ENCODE data around the gene SIPA1L3.
"Not testable (repeated sequence)": the region's sequence is repeated elsewhere in the genome, so short reads cannot be mapped to it uniquely, and the experiment has no call there.

Gene SIPA1L3

GRCh38 chr19:38047049-38047438 is 140.0 kb downstream of the SIPA1L3 start:
- DNase-seq = no peak

DNA sequence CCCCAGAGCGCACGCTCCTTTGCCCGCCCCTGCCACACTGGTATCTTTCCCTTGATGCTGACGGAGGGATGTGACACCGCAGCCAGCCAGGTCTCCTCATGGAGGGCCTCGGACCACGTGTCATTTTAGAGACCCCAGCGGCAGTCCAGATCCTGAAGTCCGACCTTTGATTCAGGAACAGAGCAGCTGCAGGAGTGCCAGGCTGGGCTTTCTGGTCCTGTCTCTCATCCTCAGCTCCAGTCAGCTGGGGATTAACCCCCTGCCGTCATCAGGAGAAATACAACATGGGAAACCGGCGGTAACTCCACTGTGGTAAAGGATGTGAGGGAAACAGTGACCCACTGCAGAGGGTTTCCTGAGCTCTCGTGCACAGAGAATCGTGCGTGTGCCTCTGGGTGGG is 140.6 kb downstream of the SIPA1L3 start:
- no peak for DNase-seq

DNA sequence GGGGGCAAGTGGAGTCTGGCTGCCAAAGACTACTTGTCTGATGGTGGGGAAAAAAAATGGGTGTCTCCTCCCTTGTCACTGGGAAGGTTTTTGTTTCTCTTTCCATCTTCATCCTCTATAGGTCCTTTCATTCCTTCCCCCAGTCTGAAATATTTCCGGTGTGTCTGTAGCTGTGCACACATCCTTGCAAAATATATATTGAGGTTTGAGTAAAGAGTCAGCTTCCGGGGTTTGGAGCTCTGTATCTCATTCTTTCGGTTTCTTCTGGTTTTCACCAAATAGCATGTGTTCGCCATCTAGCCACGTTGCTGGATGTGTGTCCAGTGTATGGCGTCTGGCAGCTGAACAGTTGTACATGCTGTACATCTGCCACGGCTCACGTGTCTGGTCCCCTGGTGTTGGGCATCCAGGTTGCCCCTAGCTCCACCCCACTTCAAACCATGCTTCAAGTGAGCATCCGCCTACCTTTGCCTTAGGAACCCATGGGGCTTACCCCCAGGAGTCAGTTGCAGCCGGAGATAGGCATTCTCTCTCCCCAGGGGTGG is 142.2 kb downstream of the SIPA1L3 start:
- no peak for DNase-seq

DNA sequence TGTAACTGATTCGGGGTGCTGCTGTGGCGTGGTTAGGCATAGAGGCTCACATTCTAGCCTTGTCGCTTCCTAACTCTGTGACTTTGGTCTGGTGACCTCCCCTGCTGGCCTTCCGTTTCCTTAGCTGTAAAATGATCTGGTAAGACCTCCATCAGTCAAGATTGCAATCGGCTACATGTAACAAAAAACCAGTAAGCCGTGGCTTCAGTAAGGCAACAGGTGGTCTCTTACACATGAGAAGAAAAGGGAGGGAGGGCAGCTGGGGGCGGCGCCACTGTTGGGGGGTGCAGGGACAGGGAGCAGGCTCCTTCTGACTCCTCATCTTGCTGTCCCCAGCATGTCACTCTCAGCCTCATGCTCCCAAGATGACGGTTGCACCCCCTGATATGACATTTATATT is 148.0 kb downstream of the SIPA1L3 start:
- DNase-seq = no peak

DNA sequence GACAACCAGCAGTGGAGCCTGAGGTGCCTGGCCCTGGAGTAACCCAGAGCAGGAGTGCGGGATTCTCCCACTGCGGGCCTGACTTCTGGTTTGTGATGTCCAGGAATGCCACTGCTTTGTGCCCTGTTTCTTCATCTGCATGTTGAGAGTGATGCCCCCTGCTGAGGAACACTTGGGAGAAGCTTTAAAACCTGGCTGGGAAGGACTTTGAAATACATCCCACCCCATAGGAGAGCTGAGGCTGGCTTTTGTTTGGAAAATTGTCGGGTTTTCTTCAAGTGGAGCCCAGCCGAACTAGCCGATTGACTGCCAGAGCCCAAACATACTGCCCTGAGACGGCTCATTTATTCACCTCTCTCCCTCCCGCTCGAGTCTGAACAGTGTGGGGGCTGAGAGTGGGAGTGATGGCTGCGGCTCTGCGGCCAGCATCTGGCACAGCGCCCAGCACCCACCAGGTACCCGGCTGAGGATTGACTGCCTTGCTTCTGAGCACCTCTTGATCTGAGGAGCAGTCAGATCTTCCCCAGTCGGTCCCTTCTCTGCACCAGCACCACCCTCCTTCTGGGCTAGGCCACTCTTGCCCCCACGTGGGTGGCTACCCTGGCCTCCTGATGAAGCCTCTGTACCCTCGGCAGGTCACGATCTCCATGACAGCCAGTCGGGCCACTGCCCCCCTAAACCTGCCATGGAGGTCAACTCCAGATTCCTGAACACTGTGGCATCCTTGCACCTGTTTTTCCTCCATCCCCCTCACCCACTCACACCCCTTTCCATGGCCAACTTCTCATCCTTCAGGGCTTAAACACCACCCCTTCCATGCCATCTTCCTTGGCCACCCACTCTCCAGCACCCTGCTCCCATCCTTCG is 148.9 kb downstream of the SIPA1L3 start:
- no peak for DNase-seq

GRCh38 chr19:38056646-38057045 is 149.6 kb downstream of the SIPA1L3 start:
- DNase-seq = no peak

GRCh38 chr19:38057959-38058690 is 151.1 kb downstream of the SIPA1L3 start:
- no peak for DNase-seq

DNA sequence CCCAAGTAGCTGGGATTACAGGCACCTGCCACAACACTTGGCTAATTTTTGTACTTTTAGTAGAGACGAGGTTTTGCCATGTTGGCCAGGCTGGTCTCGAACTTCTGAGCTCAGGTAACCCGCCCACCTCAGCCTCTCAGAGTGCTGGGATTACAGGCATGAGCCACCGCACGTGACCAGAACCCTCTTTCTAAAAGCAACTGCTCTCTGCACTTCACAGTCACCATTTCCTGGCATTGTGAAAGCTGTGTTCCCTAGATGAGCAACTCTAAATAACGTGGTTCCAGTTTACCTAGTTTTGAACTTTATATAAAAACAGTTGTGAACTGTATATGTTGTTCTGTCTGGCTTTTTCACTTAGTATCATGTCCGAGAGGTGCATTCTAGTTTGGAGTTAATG is 152.9 kb downstream of the SIPA1L3 start:
- no peak for DNase-seq

- DNase-seq = no peak
Observed at GRCh38 chr19:38060331-38060730, 153.3 kb downstream of the SIPA1L3 start.

GRCh38 chr19:38061294-38061693 is 154.3 kb downstream of the SIPA1L3 start:
- DNase-seq = no peak

DNA sequence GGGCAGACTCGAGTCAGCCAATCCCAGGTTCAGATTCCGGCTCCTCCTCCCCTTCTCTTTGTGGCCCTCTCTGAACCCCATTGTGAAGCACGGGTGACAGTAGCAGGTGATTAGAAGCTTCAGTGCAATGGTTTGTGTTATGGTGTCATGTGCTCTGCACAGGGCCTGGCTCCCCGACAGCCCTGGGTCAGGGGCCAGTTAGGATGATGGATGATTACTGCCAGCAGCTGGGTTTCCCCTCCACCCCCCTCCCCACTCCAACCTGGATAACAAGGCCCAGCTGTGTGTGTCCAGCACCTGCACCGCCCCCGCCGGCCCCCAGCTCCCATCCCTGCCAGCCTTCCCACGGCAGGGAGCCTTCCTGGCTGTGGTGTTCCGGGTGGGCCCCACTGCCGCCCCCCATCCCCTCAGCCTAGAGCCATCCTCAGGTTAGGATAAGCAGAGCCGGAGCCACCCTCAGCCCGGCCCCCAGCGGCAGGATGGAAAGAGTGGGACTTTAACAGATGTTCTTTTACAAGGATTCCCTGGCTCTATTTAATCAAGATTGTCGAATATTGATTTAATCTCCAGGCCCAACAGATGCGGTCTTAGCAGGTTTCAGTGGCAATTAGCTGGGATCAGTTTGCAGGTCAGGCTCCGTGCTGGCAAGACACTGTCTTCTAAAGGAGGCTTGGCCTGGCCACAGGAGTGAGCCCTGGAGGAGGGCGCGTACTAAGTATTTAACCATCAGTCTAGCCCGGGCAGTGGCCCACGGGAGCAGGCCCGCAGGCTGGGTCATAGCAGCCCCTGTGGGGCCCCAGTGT is 156.2 kb downstream of the SIPA1L3 start:
- DNase-seq = no peak

GRCh38 chr19:38063928-38064327 is 156.9 kb downstream of the SIPA1L3 start:
- DNase-seq = no peak

DNA sequence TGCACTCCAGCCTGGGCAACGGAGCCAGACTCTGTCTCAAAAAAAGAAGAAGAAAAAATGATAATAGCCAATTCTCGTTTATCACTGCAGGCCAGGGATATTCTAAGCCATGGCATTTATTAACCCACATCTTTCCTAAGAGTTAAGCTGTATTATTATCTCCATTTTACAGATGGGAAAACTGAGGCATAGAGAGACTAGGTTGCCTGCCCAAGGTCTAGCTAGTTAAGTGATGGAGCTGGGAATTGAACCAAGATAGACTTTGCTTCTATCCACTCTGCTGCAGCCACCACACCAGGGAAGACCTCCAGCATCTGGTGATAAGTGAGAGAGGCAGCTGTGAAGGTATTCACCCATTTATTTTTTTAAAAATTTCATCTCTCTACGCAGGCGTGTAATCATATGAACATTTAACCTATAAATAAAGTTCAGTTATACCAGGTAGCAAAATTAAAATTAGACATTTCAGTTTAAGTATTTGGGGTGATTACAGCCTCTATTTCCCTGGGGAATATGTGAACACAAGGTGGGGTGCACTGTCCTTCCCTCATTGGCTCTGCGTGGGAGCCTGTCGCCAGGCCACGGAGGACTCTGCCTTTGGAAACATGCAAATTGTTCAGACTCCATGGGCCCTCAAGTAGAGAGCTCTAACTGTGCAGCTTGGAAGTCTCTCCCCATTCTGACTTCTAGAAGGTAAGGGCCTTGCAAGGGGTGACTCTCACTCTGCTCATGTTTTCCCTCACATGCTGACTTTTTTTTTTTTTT is 157.8 kb downstream of the SIPA1L3 start:
- DNase-seq = no peak

GRCh38 chr19:38065775-38066174 is 158.8 kb downstream of the SIPA1L3 start:
- DNase-seq = not testable (repeated sequence)

GRCh38 chr19:38068826-38069225 is 161.8 kb downstream of the SIPA1L3 start:
- no peak for DNase-seq

- no peak for DNase-seq
Observed at GRCh38 chr19:38070573-38070972, 163.6 kb downstream of the SIPA1L3 start.

DNA sequence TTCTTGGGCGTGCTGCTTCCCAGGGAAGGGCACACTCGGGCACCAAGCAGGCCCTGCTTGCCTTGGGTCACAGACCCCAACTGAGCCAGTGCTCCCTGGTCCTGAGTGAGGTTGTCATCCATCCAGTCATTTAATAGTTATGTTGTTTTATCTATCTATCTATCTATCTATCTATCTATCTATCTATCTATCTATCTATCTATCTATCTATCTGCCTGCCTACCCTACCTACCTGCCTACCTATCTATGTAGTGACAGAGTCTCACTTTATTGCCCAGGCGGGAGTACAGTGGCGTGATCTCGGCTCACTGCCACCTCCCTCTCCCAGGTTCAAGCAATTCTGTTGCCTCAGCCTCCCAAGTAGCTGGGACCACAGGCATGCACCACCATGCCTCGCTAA is 164.0 kb downstream of the SIPA1L3 start:
- DNase-seq = not testable (repeated sequence)

DNA sequence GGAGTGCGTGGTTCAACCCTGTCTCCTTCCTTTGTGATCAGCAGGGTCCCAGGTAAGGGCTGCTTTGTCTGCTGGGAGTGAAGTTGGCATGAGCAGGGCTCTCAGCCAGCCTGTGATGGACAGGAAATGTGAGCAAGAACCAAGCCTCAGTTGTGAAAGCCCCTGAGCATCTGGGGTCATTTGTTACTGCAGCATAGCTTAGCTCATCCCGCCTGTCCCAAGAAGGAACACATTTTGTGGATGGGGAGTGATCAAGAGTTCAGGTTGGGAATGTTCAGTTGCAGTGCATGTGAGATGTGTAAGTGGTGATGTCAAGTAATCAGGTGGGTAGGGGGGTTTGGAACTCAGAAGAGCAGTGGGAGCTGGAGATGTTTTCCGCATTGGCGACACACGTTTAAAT is 164.6 kb downstream of the SIPA1L3 start:
- no peak for DNase-seq

DNA sequence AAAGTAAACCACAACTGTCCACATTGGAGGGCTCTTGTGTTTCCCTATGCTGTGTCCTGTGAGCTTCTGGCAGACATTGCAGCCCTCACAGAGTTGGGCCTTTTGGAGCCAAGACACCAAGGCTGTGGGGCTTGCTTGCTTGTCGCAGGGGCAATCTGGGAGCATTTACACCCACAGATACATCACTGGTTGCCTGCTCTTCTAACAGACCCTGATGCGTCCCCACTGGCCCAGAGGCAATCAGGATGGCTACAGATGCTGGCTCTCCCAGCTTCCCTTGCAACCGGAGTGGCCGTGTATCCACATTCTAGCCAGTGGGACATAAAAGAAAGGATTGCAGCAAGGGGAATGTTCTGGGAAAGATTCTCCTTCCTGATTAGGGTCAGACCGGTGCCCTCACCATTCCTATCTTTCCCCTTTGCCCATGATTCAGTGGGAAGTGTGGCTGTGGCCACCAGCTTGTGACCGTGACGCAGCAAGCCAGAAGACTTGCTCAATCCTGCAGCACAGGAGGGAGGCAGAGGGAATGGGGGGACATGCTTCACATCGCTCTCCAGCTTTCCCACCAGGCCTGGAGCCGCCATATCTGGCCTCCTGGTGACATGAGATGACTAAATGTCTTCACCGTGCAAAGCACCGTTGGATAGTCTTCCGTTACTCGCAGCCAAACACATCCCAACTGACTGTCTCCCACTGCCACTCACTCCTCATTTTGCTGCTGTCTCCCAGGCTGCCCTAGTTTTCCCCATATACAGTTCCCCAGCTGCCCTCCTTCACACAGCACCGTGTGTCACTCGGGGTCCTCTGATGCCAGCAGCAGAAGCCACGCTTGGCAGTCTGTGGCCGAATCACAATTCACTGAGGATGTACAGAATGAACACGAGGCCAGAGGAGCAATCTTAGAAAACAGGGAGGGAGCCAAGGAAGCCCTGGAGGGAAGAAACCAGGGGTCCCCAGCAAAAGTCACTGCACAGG is 166.1 kb downstream of the SIPA1L3 start:
- DNase-seq = no peak

DNA sequence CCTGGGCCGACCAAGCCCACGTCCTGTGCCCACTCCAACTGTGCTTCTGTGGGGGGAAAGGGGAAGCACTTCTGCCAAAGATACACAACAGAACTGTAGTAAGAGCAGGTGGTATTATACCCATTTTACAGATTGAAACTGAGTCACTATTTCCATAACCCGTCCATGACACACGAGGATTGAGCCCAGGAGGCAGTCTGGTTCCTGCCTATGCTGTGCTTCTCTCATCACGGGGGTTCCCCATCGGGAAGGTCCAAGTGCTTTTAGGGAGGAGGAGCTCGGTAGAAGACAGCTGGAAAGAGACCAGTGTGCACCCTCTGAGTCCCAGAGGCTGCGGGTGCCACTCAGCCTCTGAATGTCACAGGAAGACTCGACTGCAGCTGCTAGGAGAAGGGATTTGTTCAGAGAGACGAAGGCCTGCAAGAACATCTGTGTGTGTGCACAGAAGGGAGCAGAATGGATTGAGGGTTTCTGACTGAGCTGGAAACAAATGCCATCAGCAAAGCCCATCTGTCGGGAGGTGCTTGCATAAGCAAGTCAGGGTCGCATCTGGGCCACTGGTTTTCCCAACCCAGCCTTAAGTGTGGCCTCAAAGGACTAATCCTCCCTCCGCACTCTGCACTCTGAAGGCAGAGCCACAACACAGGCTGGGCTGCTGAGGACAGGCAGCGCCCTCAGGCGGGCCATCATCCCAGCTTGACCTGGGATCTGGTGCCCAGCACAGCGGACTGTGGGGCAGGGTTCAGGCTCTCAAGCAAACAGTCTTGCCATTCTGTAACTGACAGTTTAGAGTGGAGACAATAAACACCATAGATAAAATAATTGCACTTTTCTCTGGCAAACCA is 167.1 kb downstream of the SIPA1L3 start:
- no peak for DNase-seq

All from GDM1 (cell line).